Activated B cell treated with CpG ODN at 0.5 μM for 24 hours (primary cell): ENCODE results near the gene SH2D1A. TPM values are rescaled to one million over a fixed set of nuclear protein-coding genes. Genes with fewer than 3 reads are reported as not detected.

Experiments used
- ATAC-seq: fragments of 200-7000 bp; cut with Tn5 transposase; one replicate; pipeline ENCODE4 v1.10.0; 2021; ENCODE audit warnings: low read depth, mild to moderate bottlenecking, moderate library complexity
- CTCF ChIA-PET: fragments of 350-600 bp; sonication (Branson Sonifier 250); formaldehyde crosslinking; loops from one replicate; lab custom pipeline; 2021; ENCODE audit warnings: antibody characterized with exemption; lab: Charles Lee
- POLR2A ChIA-PET: fragments of 350-600 bp; sonication (Branson Sonifier 250); formaldehyde crosslinking; loops from one replicate; lab custom pipeline; 2021; ENCODE audit warnings: antibody characterized with exemption; lab: Charles Lee
- DNase-seq: peaks from one replicate; pipeline ENCODE4 v3.0.0; 2022
- H3K27ac Mint-ChIP-seq: one replicate; pipeline ENCODE4 v1.8.0; 2020; ENCODE audit warnings: mixed read lengths
- H3K27me3 Mint-ChIP-seq: one replicate; pipeline ENCODE4 v1.8.0; 2021; ENCODE audit warnings: mixed read lengths
- H3K36me3 Mint-ChIP-seq: one replicate; pipeline ENCODE4 v1.8.0; 2021; ENCODE audit warnings: low read depth, mixed read lengths
- H3K4me1 Mint-ChIP-seq: one replicate; pipeline ENCODE4 v1.8.0; 2021; ENCODE audit warnings: mixed read lengths
- H3K4me3 Mint-ChIP-seq: one replicate; pipeline ENCODE4 v1.8.0; 2020; ENCODE audit warnings: mild to moderate bottlenecking, mixed read lengths
- H3K9me3 Mint-ChIP-seq: one replicate; pipeline ENCODE4 v1.8.0; 2020; ENCODE audit warnings: mixed read lengths
- intact Hi-C: fragments of 100-400 bp; cut with micrococcal nuclease; formaldehyde crosslinking; loops from one replicate; pipeline ENCODE4 v1.15.1; 2024
- total RNA-seq: library from RNA; stranded (reverse); gene quantifications from 2 replicates; pipeline ENCODE4 v1.2.3, GENCODE V29; 2022
- TF ChIP-seq, protein P1 (sequence below): fragments of 200-600 bp; IDR thresholded peaks from one replicate; pipeline ENCODE4 v1.8.0; 2022; ENCODE audit warnings: antibody characterized with exemption, mild to moderate bottlenecking

SH2D1A gene
- total RNA-seq, 1 donor from 2014 or later, result not detected

DNA sequence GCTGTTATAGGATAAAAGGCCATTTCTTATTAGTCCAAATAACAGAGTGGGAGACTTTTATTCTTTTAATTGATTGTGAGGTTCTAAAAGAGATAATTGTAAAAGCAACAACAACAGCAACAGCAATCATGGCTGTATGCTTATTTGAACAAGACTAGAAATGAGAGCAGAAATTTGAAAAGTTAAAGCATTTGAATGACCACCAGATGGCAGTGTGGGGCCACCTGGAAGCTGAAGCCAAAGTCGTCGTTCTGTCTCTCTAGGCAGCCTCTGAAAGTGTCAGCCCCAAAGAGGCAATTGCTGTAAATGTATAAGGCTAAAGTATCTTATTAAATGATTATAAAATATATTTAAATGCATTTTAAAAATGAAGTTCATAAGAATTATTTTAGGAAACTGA is 42.2 kb downstream of the SH2D1A start:
- no peaks in the 10 kb centered on the region for H3K27me3 Mint-ChIP-seq
- TF ChIP-seq, protein P1, sequence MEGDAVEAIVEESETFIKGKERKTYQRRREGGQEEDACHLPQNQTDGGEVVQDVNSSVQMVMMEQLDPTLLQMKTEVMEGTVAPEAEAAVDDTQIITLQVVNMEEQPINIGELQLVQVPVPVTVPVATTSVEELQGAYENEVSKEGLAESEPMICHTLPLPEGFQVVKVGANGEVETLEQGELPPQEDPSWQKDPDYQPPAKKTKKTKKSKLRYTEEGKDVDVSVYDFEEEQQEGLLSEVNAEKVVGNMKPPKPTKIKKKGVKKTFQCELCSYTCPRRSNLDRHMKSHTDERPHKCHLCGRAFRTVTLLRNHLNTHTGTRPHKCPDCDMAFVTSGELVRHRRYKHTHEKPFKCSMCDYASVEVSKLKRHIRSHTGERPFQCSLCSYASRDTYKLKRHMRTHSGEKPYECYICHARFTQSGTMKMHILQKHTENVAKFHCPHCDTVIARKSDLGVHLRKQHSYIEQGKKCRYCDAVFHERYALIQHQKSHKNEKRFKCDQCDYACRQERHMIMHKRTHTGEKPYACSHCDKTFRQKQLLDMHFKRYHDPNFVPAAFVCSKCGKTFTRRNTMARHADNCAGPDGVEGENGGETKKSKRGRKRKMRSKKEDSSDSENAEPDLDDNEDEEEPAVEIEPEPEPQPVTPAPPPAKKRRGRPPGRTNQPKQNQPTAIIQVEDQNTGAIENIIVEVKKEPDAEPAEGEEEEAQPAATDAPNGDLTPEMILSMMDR, result peak; percentile 42
- no peaks in the 10 kb centered on the region for H3K9me3 Mint-ChIP-seq
- H3K36me3 Mint-ChIP-seq, result no peaks in the 10 kb centered on the region
- no peaks in the 10 kb centered on the region for H3K4me1 Mint-ChIP-seq
- H3K4me3 Mint-ChIP-seq, result no peak overlapping the region
- POLR2A ChIA-PET, result no interaction called here
- H3K27ac Mint-ChIP-seq, result no peak overlapping the region
- no peak for DNase-seq
- no peak for ATAC-seq
- CTCF ChIA-PET, result no interaction called here
- intact Hi-C loops, result loop anchor here (5.0 kb wide), 1 partner anchor 426 kb away; the partner anchor contains the start of gene STAG2

GRCh38 chrX:124392794-124393193 is 46.4 kb downstream of the SH2D1A start:
- CTCF ChIA-PET, result interaction anchor here (1.7 kb wide), 1 partner anchor 13 kb away, joined by 3 read pairs; no protein-coding TSS in a partner anchor

GRCh38 chrX:124393238-124393637 is 46.9 kb downstream of the SH2D1A start:
- ChIA-PET POLR2A (no interaction called here), CTCF (no interaction called here)
- H3K4me1 Mint-ChIP-seq, result peaks cover 10% of the 10 kb centered on the region
- no peaks in the 10 kb centered on the region for H3K27me3 Mint-ChIP-seq
- H3K36me3 Mint-ChIP-seq, result no peaks in the 10 kb centered on the region
- ATAC-seq, result no peak
- intact Hi-C loops, result no loop called here
- no peak overlapping the region for H3K4me3 Mint-ChIP-seq
- H3K9me3 Mint-ChIP-seq, result no peaks in the 10 kb centered on the region
- TF ChIP-seq, protein P1, result no peak
- DNase-seq, result no peak
- no peak overlapping the region for H3K27ac Mint-ChIP-seq

More at GRCh38 chrX:124392794-124393193, 46.4 kb downstream of the SH2D1A start:
- no peak overlapping the region for H3K4me3 Mint-ChIP-seq
- no peaks in the 10 kb centered on the region for H3K27me3 Mint-ChIP-seq
- H3K9me3 Mint-ChIP-seq, result no peaks in the 10 kb centered on the region
- intact Hi-C loops, result no loop called here
- H3K4me1 Mint-ChIP-seq, result peaks cover 10% of the 10 kb centered on the region
- DNase-seq (no peak), ATAC-seq (no peak)
- H3K27ac Mint-ChIP-seq, result no peak overlapping the region
- TF ChIP-seq, protein P1, result no peak
- POLR2A ChIA-PET, result no interaction called here
- no peaks in the 10 kb centered on the region for H3K36me3 Mint-ChIP-seq

DNA sequence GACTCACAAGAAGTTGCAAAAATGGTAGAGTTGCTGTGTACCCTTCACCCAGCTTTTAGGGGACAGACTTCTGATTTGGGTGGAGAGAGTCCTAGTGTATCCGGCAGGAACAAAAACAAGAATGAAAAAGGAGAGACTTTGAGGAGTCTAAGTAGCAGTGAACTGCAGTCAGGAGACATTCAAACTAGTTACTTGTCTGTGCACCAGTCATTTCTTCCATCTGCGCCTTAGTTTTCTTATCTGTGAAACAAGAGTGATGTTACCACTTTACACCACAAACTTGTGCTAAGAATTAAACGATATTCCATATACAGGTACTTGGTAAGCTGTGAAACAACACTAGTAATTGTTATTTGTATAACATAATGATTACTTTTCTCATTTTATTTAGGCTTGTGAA is 47.3 kb downstream of the SH2D1A start:
- TF ChIP-seq, protein P1, result no peak
- ChIA-PET POLR2A (no interaction called here), CTCF (no interaction called here)
- Mint-ChIP-seq H3K27ac (no peak overlapping the region), H3K4me3 (no peak overlapping the region), H3K36me3 (no peaks in the 10 kb centered on the region), H3K27me3 (no peaks in the 10 kb centered on the region), H3K4me1 (peaks cover 10% of the 10 kb centered on the region), H3K9me3 (no peaks in the 10 kb centered on the region)
- intact Hi-C loops, result no loop called here
- ATAC-seq (no peak), DNase-seq (no peak)

GRCh38 chrX:124395145-124395880 is 49.0 kb downstream of the SH2D1A start:
- intact Hi-C loops, result no loop called here
- CTCF ChIA-PET, result interaction anchor here (0.9 kb wide), 1 partner anchor 10 kb away, joined by 3 read pairs; no protein-coding TSS in a partner anchor
- DNase-seq (no peak), ATAC-seq (no peak)
- POLR2A ChIA-PET, result no interaction called here
- Mint-ChIP-seq H3K27me3 (no peaks in the 10 kb centered on the region), H3K9me3 (no peaks in the 10 kb centered on the region), H3K27ac (no peak overlapping the region), H3K36me3 (no peaks in the 10 kb centered on the region), H3K4me1 (peaks cover 10% of the 10 kb centered on the region), H3K4me3 (no peak overlapping the region)
- TF ChIP-seq, protein P1, result no peak
